HEK293T (cell line): ENCODE measurements around the gene OR51E1.

Experiments used
- CTCF ChIA-PET: fragments of 350-600 bp; formaldehyde crosslinking; extraction: SDS; loops from one replicate; lab custom pipeline; 2021; ENCODE audit warnings: antibody characterized with exemption, inconsistent platforms; lab: Yijun Ruan, JAX
- POLR2A ChIA-PET: fragments of 350-600 bp; formaldehyde crosslinking; extraction: SDS; loops from one replicate; lab custom pipeline; 2020; ENCODE audit warnings: antibody characterized with exemption, inconsistent platforms; lab: Yijun Ruan, JAX
- DNase-seq: peaks from one replicate; pipeline ENCODE4 v3.0.0; 2012; ENCODE audit warnings: mixed read lengths; ENCODE audit errors: extremely low spot score
- ARNT ChIP-seq: fragments of 450-650 bp; IDR thresholded peaks from 2 replicates; pipeline ENCODE4 v1.6.1; 2017; ENCODE audit warnings: mild to moderate bottlenecking
- BHLHE40 ChIP-seq: fragments of 450-650 bp; IDR thresholded peaks from 2 replicates; pipeline ENCODE4 v1.6.1; 2016; ENCODE audit warnings: mild to moderate bottlenecking, moderate library complexity, borderline replicate concordance
- CTBP1 ChIP-seq: fragments of 450-650 bp; IDR thresholded peaks from 2 replicates; pipeline ENCODE4 v1.6.1; 2016; ENCODE audit warnings: borderline replicate concordance
- ELF4 ChIP-seq: fragments of 450-650 bp; IDR thresholded peaks from 2 replicates; pipeline ENCODE4 v1.6.1; 2017; ENCODE audit warnings: antibody characterized with exemption
- FOXA1 ChIP-seq: fragments of 450-650 bp; IDR thresholded peaks from 2 replicates; pipeline ENCODE4 v1.6.1; 2016; ENCODE audit warnings: mild to moderate bottlenecking
- FOXK2 ChIP-seq: fragments of 450-650 bp; IDR thresholded peaks from 2 replicates; pipeline ENCODE4 v1.6.1; 2016; ENCODE audit warnings: mild to moderate bottlenecking
- FOXM1 ChIP-seq: fragments of 450-650 bp; IDR thresholded peaks from 2 replicates; pipeline ENCODE4 v1.6.1; 2017; ENCODE audit warnings: mild to moderate bottlenecking, borderline replicate concordance
- HDGF ChIP-seq: fragments of 450-650 bp; IDR thresholded peaks from 2 replicates; pipeline ENCODE4 v1.6.1; 2017; ENCODE audit warnings: antibody characterized with exemption, borderline replicate concordance
- L3MBTL2 ChIP-seq: fragments of 450-650 bp; conservative IDR thresholded peaks from 2 replicates; pipeline ENCODE4 v1.6.1; 2016; ENCODE audit warnings: mild to moderate bottlenecking
- LEF1 ChIP-seq: fragments of 450-650 bp; IDR thresholded peaks from 2 replicates; pipeline ENCODE4 v1.6.1; 2017; ENCODE audit warnings: mild to moderate bottlenecking, borderline replicate concordance
- NFRKB ChIP-seq: fragments of 450-650 bp; IDR thresholded peaks from 2 replicates; pipeline ENCODE4 v1.6.1; 2016; ENCODE audit warnings: mild to moderate bottlenecking, moderate library complexity
- PKNOX1 ChIP-seq: fragments of 450-650 bp; IDR thresholded peaks from 2 replicates; pipeline ENCODE4 v1.6.1; 2016
- SP1 ChIP-seq: fragments of 450-650 bp; IDR thresholded peaks from 2 replicates; pipeline ENCODE4 v1.6.1; 2017
- SUZ12 ChIP-seq: fragments of 450-650 bp; IDR thresholded peaks from 2 replicates; pipeline ENCODE4 v1.6.1; 2016; ENCODE audit warnings: mild to moderate bottlenecking
- TARDBP ChIP-seq: fragments of 450-650 bp; IDR thresholded peaks from 2 replicates; pipeline ENCODE4 v1.6.1; 2016
- ZNF384 ChIP-seq: fragments of 450-650 bp; IDR thresholded peaks from 2 replicates; pipeline ENCODE4 v1.6.1; 2016

The OR51E1 gene

GRCh38 chr11:4647766-4648165 lies 4.0 kb downstream of the OR51E1 start:
- no peak for DNase-seq
- ChIA-PET CTCF (interaction anchor here (2.1 kb wide), 1 partner anchor 11 kb away, joined by 5 read pairs; the partner anchor contains the start of gene OR51D1), POLR2A (no interaction called here)
- TF ChIP-seq PKNOX1 (no peak), L3MBTL2 (no peak), ARNT (no peak)

GRCh38 chr11:4654635-4655369 lies 11.0 kb downstream of the OR51E1 start:
- DNase-seq: no peak
- TF ChIP-seq SP1 (no peak), BHLHE40 (no peak)
- POLR2A ChIA-PET: no interaction called here
- CTCF ChIA-PET: interaction anchor here (0.6 kb wide), 1 partner anchor 288 kb away, joined by 3 read pairs; no protein-coding TSS in a partner anchor

GRCh38 chr11:4658629-4659445 lies 15.1 kb downstream of the OR51E1 start:
- CTCF ChIA-PET: no interaction called here
- TF ChIP-seq PKNOX1: no peak
- no peak for TF ChIP-seq FOXM1
- no peak for TF ChIP-seq TARDBP
- TF ChIP-seq ARNT: no peak
- TF ChIP-seq BHLHE40: no peak
- no peak for TF ChIP-seq FOXK2
- TF ChIP-seq SUZ12: no peak
- TF ChIP-seq HDGF: no peak
- TF ChIP-seq SP1: no peak
- TF ChIP-seq ELF4: no peak
- no peak for TF ChIP-seq NFRKB
- no peak for TF ChIP-seq L3MBTL2
- TF ChIP-seq ZNF384: no peak
- TF ChIP-seq FOXA1: no peak
- no peak for TF ChIP-seq LEF1
- TF ChIP-seq CTBP1: no peak
- POLR2A ChIA-PET: no interaction called here
- DNase-seq: no peak

- ChIA-PET POLR2A (no interaction called here), CTCF (no interaction called here)
- no peak for DNase-seq
- TF ChIP-seq ARNT: no peak
- TF ChIP-seq L3MBTL2: no peak
- no peak for TF ChIP-seq HDGF
- TF ChIP-seq SP1: no peak
- TF ChIP-seq ZNF384: no peak
- no peak for TF ChIP-seq FOXK2
- TF ChIP-seq ELF4: no peak
- no peak for TF ChIP-seq FOXA1
- no peak for TF ChIP-seq TARDBP
- TF ChIP-seq NFRKB: no peak
- no peak for TF ChIP-seq BHLHE40
- TF ChIP-seq SUZ12: no peak
- no peak for TF ChIP-seq PKNOX1
- no peak for TF ChIP-seq LEF1
- TF ChIP-seq CTBP1: no peak
- TF ChIP-seq FOXM1: no peak
Measured at GRCh38 chr11:4662876-4663275, 19.1 kb downstream of the OR51E1 start.

GRCh38 chr11:4664183-4664582 lies 20.4 kb downstream of the OR51E1 start:
- POLR2A ChIA-PET: no interaction called here
- no peak for DNase-seq
- CTCF ChIA-PET: interaction anchor here (0.8 kb wide), 1 partner anchor 86 kb away, joined by 6 read pairs; no protein-coding TSS in a partner anchor
- no peak for TF ChIP-seq BHLHE40
- TF ChIP-seq L3MBTL2: no peak
- TF ChIP-seq ARNT: no peak
- TF ChIP-seq CTBP1: no peak
- TF ChIP-seq TARDBP: no peak
- no peak for TF ChIP-seq LEF1

- POLR2A ChIA-PET: no interaction called here
- no peak for DNase-seq
- CTCF ChIA-PET: no interaction called here
- no peak for TF ChIP-seq ELF4
- no peak for TF ChIP-seq FOXA1
- no peak for TF ChIP-seq TARDBP
- no peak for TF ChIP-seq CTBP1
- no peak for TF ChIP-seq SP1
- no peak for TF ChIP-seq NFRKB
- TF ChIP-seq BHLHE40: no peak
- TF ChIP-seq L3MBTL2: no peak
- TF ChIP-seq LEF1: no peak
Measured at GRCh38 chr11:4664786-4665185, 21.0 kb downstream of the OR51E1 start.
